Type B pancreatic cell (in vitro differentiated cells): Measurements from ENCODE around the gene RPN2. TPM values are rescaled to one million over a fixed set of nuclear protein-coding genes. Genes with fewer than 3 reads are reported as not detected.

Source experiments
- DNase-seq: peaks from one replicate; pipeline ENCODE4 v3.0.0; 2021; ENCODE audit warnings: mixed read lengths; ENCODE audit not compliant: unreplicated experiment; ENCODE audit errors: extremely low spot score
- H3K27ac Mint-ChIP-seq: 2 replicates; pipeline ENCODE4 v1.8.0; 2021; ENCODE audit warnings: mild to moderate bottlenecking, mixed read lengths
- H3K27me3 Mint-ChIP-seq: 2 replicates; pipeline ENCODE4 v1.8.0; 2021; ENCODE audit warnings: mixed read lengths
- H3K36me3 Mint-ChIP-seq: 2 replicates; pipeline ENCODE4 v1.8.0; 2021; ENCODE audit warnings: mixed read lengths
- H3K4me1 Mint-ChIP-seq: one replicate; pipeline ENCODE4 v1.8.0; 2021; ENCODE audit warnings: mixed read lengths; ENCODE audit not compliant: unreplicated experiment
- H3K4me3 Mint-ChIP-seq: 2 replicates; pipeline ENCODE4 v1.8.0; 2021; ENCODE audit warnings: mild to moderate bottlenecking, mixed read lengths
- H3K9me3 Mint-ChIP-seq: 2 replicates; pipeline ENCODE4 v1.8.0; 2021; ENCODE audit warnings: mixed read lengths
- CTCF ChIP-seq: fragments of 200-600 bp; sonication (generic); conservative IDR thresholded peaks from 2 replicates; pipeline ENCODE4 v1.5.0; 2021; ENCODE audit warnings: antibody characterized with exemption, mild to moderate bottlenecking
- long read RNA-seq: library from polyadenylated mRNA; unstranded; transcript quantifications from one replicate; pipeline ENCODE4 v2.0.0, GENCODE V29; 2020
- total RNA-seq: library from RNA; stranded (reverse); gene quantifications from 2 replicates; pipeline ENCODE4 v1.2.1, GENCODE V29; 2021; ENCODE audit warnings: low replicate concordance

The RPN2 gene
- 184 and 206 TPM in 2 replicates for total RNA-seq
- long read RNA-seq, transcript RPN2-201 (17 exons, 2,515 nt): major isoform, 2,068 of 2,327 reads
- long read RNA-seq, partial matches to known transcripts: 140 of 2,327 reads
- long read RNA-seq, other reads (novel, unspliced or antisense): 119 of 2,327 reads

- peak within 1 kb of the TSS; percentile 90 for H3K4me3 Mint-ChIP-seq
- DNase-seq: peak; percentile 98
- H3K27me3 Mint-ChIP-seq: no peaks in the 10 kb centered on the region
- no peaks in the 10 kb centered on the region for H3K9me3 Mint-ChIP-seq
- TF ChIP-seq CTCF: no peak
- H3K4me1 Mint-ChIP-seq: peaks cover 21% of the 10 kb centered on the region
- peak within 1 kb of the TSS; percentile 99 for H3K27ac Mint-ChIP-seq
- H3K36me3 Mint-ChIP-seq: peaks cover 7% of the 10 kb centered on the region
These were observed at the start of gene RPN2, which contains the start of gene MROH8 for GRCh38 chr20:37178839-37179682. Gene RPN2, plus strand, starts transcription at chr20:37179330. Its CDS starts 27 bp downstream, at chr20:37179357. Gene MROH8, minus strand, starts transcription at chr20:37179548.

- Mint-ChIP-seq H3K36me3 (no peaks in the 10 kb centered on the region), H3K27me3 (no peaks in the 10 kb centered on the region), H3K27ac (no peak overlapping the region), H3K9me3 (no peaks in the 10 kb centered on the region), H3K4me3 (no peak overlapping the region), H3K4me1 (no peaks in the 10 kb centered on the region)
- no peak for DNase-seq
- no peak for TF ChIP-seq CTCF
These were observed 47.6 kb upstream of the RPN2 start for GRCh38 chr20:37131486-37131885.

- no peak overlapping the region for H3K4me3 Mint-ChIP-seq
- H3K4me1 Mint-ChIP-seq: no peaks in the 10 kb centered on the region
- H3K27ac Mint-ChIP-seq: no peak overlapping the region
- no peaks in the 10 kb centered on the region for H3K9me3 Mint-ChIP-seq
- no peaks in the 10 kb centered on the region for H3K36me3 Mint-ChIP-seq
- TF ChIP-seq CTCF: no peak
- no peaks in the 10 kb centered on the region for H3K27me3 Mint-ChIP-seq
- no peak for DNase-seq
These were observed 45.2 kb upstream of the RPN2 start for GRCh38 chr20:37133952-37134351.

- no peak for DNase-seq
- Mint-ChIP-seq H3K27me3 (no peaks in the 10 kb centered on the region), H3K4me3 (no peak overlapping the region), H3K27ac (no peak overlapping the region), H3K9me3 (no peaks in the 10 kb centered on the region), H3K36me3 (no peaks in the 10 kb centered on the region), H3K4me1 (no peaks in the 10 kb centered on the region)
- no peak for TF ChIP-seq CTCF
These were observed 41.6 kb upstream of the RPN2 start for GRCh38 chr20:37137547-37137946.

DNA sequence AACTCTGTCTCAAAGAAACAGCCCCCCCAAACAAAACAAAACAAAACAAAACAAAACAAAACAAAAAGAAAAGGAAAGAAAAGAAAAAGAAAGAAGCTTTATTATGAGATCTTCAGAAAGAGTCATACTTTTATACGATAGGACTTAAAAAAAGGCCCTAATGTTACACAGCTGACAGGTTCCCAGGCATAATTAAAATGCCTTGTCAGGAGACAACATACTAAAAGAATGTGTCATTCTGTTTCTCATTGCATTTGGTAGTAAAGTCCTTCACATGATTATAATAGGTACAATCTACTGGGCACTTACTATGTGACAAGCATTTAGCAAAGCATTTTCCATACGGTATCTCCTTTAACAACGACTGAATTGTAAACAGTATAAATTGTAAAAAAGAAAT, 36.4 kb upstream of the RPN2 start:
- no peak for TF ChIP-seq CTCF
- DNase-seq: no peak
- H3K27ac Mint-ChIP-seq: no peak overlapping the region
- no peaks in the 10 kb centered on the region for H3K36me3 Mint-ChIP-seq
- no peaks in the 10 kb centered on the region for H3K27me3 Mint-ChIP-seq
- H3K9me3 Mint-ChIP-seq: no peaks in the 10 kb centered on the region
- H3K4me3 Mint-ChIP-seq: no peak overlapping the region
- no peaks in the 10 kb centered on the region for H3K4me1 Mint-ChIP-seq
